ENCODE data around the gene CMTM8.
"Not testable (repeated sequence)": the region's sequence is repeated elsewhere in the genome, so short reads cannot be mapped to it uniquely, and the experiment has no call there.

Gene CMTM8

DNA sequence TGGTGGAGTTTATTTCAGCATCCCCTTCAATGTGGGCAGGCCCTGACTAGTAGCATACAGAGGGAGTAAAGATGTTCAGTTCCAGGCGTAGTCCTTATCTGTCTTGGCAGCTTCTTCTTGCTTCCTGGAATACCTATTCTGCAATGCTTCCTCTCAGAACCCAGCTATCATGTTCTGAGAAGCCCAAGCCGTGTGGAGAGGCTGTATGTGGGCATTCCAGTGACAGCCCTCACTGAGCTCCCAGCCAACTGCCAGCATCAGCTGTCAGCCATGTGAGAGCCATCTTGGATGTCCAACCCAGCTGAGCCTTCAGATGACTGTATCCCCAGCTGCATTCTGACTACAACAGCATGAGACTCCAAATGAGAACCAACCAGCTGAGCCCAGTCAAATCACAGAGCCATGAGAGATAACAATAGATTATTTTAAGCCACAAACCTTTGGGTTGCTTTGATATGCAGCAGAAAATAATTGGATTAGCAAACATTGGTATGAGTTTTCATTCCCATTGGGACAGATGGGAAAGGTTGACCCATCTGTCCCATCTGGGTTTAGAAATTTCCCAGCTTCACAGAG lies 144.7 kb downstream of the CMTM8 start:
- DNase-seq = no peak

- no peak for DNase-seq
Observed at GRCh38 chr3:32384938-32385337, 146.5 kb downstream of the CMTM8 start.

DNA sequence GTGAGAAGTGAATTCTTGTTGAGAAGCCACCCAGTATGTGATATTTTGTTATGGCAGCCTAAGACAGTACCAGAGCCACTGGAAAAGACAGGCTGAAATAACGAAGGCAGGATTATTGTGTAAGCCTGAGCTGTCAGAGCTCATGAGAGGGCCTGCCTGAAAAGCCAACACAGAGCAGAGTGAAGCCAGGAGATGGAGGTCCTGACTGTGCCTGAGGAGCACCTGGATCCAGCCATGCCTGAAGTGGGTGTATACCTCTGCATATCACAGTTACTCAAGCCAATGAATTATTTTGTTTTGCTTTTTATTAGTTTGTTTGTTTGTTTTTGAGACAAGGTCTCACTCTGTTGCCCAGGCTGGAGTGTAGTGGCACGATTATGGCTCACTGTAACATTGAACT lies 149.0 kb downstream of the CMTM8 start:
- DNase-seq = no peak

- DNase-seq = not testable (repeated sequence)
Observed at GRCh38 chr3:32389577-32389976, 151.1 kb downstream of the CMTM8 start.

- DNase-seq = peak; percentile 66 to 81
Observed at GRCh38 chr3:32391643-32392535, 153.4 kb downstream of the CMTM8 start, which contains the start of gene CMTM7. Gene CMTM7 (plus strand): TSS chr3:32391853. CDS start chr3:32391907, 54 bp downstream.

- peak; percentile 26 to 37 for DNase-seq
Observed at GRCh38 chr3:32392536-32393302, 154.2 kb downstream of the CMTM8 start.

DNA sequence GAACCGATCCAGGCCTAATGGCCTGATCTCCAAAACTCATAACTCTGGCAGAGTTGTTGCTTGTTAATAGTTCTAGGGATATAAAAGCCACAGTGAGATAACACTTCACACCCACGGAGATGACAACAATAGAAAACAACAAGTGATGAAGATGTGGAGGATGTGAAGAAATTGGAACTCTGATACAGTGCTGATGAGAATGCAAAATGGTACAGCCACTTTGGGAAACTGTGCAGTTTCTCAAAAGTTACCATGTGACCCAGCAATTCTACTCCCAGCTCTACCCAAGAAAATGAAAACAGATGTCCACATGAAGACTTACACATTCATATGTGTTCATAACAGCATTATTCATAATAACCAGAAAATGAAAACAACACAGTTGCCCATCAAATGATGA lies 157.0 kb downstream of the CMTM8 start:
- no peak for DNase-seq

DNA sequence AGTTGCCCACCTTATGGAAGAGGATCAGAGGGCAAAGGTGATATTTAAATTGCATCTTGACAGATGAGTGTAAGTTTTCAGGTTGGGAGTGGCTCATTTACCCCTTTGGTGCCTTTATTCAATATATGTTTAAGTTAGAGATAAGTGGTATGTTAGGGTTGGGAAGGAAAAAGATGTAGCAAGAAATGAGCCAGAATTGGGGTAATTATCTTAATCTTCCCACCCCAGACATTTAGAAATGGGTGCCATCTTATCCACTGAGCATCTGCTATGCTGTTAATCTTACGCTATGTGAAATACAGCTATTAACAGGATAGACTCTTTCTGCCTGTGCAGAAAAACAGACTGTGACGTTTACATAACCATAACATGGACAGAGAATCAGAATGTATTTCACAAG lies 159.5 kb downstream of the CMTM8 start:
- DNase-seq = no peak

- peak; percentile 75 to 81 for DNase-seq
Observed at GRCh38 chr3:32398531-32398930, 160.1 kb downstream of the CMTM8 start.

DNA sequence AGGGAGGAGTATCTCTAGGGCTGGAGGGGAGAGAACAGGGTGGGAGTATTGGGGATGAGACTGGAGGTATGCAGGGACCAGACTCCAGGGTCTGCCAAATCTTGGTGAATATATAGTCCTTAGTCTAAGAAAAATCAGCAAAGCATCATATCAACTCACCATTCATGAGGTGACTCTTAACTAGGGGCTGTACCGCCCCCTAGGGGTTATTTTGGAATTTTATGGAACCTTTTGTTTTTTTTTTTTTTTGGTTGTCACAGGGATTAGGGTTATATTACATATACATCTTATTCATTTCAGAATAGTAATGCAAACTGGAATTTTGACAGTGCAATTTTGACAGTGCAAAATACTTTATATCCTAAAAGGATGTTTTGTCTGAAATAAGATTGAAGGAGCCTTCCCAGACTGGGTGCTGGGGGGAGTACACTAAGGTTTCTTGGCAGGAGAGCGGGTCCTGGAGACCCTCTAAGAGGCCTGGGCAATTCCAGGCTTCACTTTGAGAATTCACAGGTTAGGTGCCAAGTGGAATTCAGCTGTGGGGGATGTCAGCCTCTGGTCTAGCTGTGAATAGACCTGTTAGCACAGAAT lies 160.6 kb downstream of the CMTM8 start:
- DNase-seq = peak; percentile 58 to 62

GRCh38 chr3:32401126-32401525 lies 162.6 kb downstream of the CMTM8 start:
- no peak for DNase-seq

- peak; percentile 82 to 91 for DNase-seq
Observed at GRCh38 chr3:32401556-32402081, 163.1 kb downstream of the CMTM8 start.

DNA sequence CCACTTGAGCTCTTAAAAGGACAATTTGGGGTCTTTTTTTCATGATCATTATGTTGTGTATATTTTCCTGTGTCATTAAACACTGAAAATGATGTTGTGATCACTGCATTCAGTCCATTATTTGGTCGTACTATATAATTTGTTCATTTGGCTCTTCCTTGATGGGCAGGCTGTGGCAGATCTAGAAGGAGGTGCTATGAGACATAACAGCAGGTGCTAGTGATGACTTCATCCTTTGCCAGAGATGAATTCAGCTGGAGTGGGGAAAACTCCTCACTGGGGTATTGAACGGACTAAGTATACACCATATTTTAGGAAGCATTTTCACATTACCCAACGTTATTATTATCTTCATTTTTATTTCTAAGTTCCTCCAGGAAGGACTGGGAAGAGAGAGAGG lies 165.2 kb downstream of the CMTM8 start:
- no peak for DNase-seq

DNA sequence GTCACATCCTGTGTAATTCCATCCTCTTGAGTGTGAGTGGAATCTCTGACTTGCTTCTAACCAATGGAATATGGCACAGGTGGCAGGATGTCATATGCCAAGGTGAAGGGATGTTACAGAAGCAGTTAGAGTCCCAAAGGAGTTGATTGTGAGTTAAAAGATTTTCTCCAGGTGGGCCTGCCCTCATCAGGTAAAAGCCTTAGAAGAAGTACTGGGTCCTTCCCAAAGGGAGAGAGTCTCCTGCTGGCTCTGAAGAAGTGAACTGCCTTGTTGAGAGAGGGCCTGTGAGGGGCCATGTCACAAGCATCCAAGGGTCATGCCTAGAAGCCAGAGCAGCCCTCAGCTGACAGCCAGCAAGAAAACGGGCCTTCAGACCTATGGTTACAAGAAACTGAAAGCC lies 166.2 kb downstream of the CMTM8 start:
- no peak for DNase-seq

- DNase-seq = no peak
Observed at GRCh38 chr3:32405155-32405554, 166.7 kb downstream of the CMTM8 start.

DNA sequence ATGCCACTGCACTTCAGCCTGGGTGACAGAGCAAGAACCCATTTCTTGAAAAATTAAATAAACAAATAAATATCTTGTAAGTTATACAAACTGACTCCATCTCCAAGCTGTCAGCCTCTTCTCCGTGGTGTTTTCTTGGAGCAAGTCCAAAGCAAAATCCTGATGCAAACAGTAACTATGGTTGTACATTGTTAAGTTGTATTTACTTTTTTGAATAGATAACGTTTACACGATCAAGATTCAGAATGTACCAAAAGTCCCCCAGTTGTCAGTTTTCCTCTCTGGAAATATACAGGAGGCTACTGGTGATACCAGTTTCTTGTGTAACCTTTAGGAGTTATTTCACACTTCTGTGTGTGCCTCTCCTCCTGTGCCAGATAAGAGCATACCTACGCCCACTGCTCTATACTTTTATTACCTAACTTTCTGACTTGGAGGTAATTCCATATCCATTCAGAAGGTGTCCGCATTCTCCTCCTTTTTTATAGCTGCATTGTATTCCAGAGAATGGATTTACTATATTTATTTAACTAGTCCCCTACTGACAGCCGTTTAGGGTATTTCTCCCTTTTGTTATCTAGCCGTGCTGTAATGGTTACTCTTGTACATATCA lies 167.3 kb downstream of the CMTM8 start:
- DNase-seq = no peak

DNA sequence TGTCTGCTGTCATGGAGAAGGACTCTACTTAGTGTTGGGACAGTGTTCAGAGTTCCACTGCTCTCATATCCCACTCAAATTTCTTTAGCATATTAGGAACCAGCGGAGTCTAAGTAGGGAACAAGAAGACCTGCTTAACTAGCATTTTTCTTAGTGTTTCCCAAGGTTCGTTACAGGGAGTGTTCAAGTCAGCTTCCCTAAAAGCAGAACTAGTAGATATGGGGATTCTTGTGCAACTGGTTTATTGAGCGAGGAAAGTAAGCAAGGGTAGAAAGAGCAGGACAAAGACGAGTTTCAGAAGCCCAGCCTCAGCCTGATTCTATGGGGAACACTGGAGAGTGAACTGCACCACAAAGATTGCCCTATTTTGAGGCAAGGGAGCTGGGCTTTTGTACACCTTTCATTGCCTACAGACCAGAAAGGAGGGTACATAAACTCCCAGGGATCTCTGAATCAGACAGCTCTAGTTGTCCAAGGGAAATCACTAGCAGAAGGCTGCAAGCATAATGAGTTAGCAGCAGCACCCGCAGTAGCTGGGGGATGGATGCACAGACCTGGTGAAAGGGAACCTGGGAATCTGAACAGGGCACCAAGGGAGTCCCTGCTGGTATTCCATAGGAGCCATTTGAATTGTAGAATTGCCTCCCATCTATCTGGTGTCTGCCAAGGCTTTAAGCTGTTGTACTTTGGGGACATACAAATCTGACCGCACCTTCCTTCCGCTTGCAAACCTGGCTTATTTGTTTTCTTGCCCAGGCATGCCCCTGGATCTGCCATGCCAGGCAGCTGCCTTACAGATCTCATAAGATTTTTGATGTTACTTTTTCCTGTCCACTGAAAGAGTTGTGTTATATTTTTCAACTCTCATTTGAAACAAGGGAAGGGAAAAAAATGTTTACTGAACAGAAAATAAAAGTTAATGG lies 168.3 kb downstream of the CMTM8 start:
- DNase-seq = peak; percentile 97 to 98

DNA sequence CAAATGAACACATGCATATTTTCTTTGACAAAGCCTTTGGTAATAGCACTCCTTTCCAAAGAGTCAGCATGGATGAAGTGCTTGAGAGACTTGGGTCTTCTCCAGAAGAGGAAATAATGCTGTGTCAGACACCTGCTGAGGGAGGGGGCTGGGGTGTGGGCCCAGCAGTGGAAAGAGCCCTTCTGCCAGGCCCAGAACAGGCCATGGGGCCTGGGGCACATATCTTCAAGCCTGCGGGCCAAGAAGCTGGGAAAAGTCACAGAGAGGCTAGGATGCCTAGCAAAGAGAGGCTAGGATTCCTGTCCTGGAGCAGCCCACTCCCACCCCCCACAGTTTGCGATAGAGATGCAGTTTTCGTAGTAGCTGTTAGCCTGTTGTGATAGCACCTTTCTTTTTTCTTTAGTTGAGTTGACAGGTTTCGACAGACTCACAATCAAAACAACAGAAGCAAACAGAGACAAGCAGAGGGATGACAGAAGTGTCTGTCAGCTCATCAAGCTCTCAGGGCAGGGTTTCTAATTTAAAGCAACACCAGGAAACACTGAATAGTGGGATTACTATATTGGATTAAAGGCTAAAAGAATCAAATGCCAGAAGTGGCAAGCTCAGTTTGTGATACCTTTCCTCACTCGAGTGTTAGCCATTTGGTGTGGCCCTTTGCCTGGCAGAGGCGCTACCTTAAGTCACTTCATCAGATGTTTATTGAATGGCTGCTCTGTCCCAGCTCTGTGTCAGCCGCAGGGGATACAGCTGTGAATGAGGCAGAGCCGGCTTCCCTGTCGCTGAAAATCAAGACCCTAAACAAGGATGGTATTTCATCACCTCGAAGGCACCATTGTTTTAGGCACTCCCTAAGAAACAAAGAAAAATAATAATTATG lies 172.1 kb downstream of the CMTM8 start:
- no peak for DNase-seq

GRCh38 chr3:32411442-32411841 lies 173.0 kb downstream of the CMTM8 start:
- no peak for DNase-seq

GRCh38 chr3:32412887-32413286 lies 174.4 kb downstream of the CMTM8 start:
- DNase-seq = no peak

Measured in AML-193 (cell line).